ENCODE data around the gene MOB3C.

The MOB3C gene

DNA sequence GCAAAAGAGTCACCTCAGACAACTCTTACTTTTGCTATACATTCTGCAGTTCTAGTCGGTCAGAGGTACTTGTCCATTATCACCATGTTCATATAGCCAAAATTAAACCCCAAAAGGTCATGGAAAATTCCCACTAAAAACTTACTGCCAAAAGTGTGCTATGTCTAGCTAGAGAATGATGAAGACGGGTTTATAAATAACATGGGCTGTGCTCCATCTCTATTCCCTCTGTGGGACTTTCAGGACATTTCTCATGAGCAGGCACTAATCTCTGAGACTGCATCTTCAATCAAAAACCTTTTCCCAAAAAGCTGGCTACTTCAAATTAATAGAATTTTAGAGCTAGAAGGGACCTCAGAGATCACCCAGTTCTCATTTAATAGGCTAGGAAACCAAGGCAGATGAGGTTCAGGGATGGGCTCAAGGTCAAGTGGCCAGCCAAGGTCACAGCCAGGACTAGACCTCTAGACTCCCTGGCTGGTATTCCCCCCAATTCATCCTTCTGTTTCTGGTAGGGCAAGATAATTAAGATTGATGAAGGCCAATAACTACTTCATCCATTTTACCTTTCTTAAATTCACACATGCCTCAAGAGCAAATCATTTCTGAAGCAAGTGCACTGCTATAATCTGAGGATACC lies 21.0 kb upstream of the MOB3C start:
- DNase-seq, result no peak

DNA sequence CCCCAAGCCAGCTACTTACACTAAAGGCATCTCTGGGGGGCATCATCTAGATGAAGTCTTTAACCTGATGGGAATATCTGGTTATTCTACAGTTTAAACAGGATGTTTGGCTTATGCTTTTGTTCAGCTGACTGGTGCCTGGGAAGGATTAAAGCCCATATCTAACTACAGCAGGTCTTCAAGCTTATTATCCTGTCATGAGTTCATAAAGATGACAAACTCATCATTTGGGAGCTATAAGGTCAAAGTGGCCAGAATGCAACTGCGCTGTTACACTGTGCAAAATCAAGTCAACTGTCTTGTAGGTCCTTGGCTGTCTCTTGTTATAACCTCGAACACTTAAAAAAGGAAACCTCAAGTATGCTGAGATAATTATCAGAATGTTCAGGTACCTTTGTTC lies 18.6 kb upstream of the MOB3C start:
- no peak for DNase-seq

DNA sequence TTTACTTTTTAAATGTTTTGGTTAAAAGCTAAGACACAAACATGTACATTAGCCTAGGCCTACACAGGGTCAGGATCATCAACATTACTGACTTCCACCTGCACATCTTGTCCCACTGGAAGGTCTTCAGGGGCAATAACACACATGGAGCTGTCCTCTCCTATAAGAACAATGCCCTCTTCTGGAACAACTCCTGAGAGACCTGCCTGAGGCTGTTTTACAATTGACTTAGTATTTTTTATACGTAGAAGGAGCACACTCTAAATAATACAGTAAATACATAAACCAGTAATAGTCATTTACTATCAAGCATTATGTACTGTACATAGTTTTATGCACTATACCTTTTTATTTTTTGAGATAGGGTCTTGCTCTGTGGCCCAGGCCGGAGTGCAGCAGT lies 14.1 kb upstream of the MOB3C start:
- no peak for DNase-seq

DNA sequence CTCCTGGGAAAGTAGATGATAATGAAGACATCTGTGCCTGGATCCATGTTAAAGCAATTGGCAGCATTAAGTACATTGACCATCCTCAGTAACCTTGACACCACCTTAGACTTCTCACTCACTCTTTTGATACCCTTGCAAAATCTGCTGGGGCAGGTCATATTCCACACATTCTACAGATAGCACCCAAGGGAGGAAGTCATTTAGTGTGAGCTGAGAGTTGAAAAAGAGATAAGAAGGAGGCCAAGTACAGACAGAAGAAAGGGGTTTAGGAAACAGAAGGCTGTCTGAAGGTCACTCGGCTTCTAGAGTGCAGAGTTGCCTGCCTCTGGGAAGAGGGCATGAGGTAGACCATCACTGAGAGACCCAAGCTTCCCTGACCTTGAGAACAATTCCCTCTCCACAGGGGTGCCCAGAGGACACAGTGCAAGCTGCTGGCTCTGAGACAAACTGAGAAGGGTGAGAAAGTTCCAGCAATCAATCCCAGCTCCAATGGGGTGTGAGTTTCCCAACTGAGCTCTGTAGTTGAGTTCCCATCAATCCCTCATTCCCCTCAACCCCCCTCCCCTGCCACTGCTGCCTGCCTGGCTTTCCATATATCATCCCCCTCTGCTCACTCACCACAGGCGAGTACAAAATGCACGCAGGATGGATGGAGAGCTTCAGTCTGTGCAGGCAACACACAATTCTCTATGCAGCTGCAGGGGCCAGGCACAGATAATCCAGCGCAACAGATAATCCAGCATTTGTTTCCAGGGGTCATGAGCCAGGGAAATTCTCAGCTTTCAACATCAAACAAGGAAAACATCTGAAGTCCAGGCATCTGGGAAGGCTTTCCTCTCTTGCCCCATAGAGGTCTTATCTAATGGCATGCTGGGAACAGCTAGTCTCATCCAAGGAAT lies 7.4 kb upstream of the MOB3C start:
- DNase-seq, result no peak

DNA sequence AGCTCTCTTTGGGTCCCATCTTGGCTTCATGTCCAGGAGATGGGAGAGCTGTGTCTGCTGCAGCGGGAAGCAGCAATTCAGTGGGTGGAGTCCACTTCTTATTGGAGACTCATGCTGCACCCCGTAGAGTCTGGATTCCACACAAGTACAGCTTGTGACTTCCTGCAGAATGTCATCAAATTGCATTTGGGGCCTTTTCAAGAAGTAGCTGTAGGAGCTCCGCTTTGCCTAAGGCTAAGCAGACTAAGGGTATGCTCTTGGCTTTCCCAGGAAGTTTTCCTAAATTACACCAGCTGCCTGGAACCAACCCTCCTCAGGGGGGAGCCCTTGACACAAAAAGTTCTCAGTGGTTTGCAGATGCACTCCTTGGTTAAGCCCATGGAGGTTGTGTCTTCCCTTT lies 5.7 kb upstream of the MOB3C start:
- peak; percentile 28 for DNase-seq

DNA sequence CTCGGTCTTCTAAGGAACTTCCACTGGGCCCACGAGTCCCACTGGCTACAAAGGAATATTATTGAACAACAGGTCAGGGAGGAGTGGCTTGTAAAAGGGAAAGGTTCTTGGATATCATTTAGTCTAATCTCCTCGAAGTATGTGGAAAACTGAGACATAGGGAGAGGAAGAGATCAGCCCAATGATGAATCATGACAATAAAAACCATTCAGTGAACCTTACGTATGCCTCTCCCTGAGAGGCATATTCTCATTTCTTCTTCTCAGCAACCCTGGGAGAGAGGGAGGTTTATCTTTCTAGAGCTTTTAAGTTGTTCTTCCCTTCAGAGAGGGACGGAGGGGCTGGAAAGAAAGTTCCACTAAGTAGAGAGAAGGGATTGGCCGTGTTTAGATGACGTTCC lies 5.3 kb upstream of the MOB3C start:
- no peak for DNase-seq

DNA sequence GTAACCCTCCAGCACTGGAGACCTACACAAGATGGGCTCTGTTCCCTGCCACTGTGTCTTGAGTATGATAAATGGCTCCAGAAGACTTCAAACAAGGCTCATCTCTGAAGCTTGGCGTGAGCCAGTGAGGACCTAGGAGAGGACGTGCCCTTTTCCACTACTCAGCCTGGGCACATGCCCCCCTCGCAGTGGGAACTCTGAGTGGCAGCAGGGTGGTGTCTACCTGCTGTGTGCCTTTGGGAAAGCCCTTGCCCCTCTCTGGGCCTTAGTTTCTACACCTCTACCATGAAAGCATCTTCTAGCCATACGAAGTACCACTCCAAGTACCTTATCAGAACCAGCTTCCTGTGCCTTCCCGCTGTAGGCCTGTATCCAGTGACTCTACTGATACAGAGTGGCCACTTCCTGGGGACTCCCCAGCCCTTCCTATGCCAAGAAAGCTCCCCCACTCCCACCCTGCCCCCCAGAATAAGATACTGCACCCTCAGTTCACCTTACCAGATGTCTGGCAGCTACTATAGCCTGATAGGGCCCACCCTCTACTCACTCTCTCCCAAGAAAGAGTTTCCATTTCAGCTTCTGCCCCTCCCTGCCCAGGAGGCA lies 3.1 kb upstream of the MOB3C start:
- no peak for DNase-seq

DNA sequence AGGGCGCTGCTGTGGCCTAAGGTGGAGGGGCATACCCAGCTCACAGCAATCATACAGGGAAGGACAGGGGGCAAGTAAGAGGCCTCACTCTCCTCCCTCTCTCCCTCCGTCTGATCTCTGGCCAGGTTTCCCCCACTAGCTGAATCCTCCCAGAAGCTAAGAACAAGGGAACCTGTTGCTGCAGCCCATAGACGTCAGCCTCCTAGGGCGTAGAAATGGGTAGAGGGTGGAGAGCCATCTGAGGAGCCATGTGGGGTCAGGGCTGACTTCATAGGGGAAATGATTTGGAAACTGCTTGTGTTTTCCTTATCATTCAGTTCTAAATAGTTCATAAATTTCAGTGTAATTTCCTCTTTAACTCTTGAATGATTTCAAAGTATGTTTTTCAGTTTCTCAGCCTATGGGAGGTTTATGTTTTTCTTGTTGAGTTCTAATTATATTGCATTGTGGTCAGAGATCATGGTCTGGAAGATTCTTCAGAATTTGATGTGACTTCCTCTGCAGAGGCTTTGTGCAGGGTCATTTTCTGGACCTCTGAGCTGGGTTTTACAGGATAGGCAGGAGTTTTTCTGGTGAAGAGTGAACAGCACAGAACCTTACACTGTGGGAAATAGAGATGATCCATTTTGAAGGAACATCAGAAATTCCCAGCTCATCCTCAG lies 2.3 kb upstream of the MOB3C start:
- no peak for DNase-seq

DNA sequence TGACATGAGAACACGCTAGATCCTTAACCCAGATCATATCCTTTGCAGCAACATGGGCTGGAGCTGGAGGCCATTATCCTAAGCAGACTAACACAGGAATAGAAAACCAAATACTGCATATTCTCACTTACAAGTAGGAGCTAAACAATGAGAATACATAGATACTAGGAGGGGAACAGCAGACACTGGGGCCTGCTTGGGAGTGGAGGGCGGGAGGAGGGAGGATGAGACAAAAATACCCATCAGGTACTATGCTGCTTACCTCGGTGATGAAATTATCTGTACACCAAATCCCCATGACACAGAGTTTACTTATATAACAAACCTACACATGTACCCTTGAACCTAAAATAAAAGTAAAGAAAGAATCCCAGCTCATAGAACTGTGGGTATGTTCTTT lies 1.2 kb upstream of the MOB3C start:
- DNase-seq, result no peak

DNA sequence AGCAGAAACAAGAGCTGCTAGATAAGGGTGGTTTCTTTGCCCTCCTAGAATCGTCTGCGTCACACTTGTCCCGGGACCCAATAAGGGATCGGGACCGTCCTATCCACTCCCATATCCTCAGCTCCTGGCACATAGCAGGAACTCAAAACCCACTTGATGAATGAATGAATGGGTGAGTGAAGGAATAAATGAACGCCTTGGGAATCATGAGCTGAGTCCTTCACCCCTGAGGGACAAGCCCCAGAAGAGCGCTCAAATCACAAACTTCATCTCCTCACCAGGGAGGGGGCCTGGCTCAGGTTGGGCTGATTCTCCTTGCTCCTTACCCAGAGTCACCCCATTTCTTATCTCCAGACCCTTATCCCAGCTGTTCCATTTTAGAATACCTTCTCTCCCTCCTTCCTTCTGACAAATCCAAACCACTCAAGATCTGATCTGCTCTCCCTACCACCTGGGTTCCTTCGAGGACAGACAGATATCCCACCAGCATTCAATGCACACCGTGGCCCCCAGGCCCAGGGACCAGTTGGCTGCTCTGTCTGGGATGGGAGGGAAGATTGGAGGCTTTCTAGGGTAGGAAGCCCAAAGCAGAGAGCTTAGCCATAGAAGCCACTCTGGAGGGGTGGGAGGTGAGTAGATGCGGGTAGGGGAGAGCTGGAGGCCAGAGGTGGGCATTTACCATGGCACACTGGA lies 643 bp upstream of the MOB3C start:
- DNase-seq, result no peak

DNA sequence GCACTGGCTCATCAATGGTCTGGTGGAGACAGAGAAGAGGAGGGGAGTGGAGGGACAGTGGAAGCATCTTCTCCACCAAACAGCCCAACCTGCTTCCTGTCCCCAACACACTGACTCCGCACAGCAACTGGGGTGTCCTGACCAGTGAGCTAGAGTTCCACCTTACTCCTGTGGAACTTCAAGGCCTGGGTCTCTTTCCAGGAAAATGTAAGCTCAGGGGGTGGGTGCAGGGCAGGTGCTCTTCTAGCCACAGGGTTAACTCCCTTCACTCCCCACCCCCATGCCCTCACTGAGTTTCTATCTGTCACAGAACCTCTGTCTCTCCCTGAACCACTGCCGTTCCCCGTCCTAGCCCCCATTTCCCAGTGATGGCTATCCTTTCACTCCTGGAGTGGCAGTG lies 876 bp downstream of the MOB3C start:
- DNase-seq, result no peak

DNA sequence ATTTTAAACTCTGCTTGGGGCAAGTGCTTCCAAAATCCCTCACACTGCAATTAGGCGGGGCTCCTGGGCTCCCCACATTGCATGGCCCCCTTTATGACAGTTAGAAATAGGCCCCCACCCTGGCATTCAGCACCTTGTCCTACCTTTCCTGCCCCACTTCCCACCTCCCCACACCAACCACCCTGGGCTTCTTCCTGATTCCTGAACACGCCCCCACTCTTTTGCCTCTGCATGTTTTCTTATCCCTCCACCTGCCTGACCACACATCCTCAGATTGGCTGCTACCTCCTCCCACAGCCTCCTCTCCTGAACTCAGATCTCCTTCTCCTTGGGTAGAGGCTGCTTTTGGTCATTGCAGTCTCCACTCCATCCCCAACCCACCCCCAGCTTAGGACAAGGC lies 1.5 kb downstream of the MOB3C start:
- no peak for DNase-seq

DNA sequence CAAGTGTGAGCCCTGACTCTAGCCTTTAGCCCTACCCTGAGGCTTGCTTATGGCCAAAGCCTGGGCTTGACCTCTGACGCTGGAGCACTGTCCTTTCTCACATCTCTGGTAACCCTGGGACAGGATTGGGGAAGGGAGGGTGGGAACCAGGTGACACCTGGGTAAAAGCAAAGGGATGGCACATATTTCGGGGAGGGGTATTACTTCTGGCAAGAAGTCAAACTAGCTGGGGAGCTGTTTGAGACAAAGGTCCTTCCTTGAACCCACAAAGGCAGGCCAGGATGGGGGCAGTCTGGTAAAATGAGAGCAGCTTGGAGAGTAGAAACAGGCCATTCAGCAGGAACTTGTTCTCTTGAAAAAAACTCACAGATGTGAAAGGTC lies 2.0 kb downstream of the MOB3C start:
- DNase-seq, result no peak

DNA sequence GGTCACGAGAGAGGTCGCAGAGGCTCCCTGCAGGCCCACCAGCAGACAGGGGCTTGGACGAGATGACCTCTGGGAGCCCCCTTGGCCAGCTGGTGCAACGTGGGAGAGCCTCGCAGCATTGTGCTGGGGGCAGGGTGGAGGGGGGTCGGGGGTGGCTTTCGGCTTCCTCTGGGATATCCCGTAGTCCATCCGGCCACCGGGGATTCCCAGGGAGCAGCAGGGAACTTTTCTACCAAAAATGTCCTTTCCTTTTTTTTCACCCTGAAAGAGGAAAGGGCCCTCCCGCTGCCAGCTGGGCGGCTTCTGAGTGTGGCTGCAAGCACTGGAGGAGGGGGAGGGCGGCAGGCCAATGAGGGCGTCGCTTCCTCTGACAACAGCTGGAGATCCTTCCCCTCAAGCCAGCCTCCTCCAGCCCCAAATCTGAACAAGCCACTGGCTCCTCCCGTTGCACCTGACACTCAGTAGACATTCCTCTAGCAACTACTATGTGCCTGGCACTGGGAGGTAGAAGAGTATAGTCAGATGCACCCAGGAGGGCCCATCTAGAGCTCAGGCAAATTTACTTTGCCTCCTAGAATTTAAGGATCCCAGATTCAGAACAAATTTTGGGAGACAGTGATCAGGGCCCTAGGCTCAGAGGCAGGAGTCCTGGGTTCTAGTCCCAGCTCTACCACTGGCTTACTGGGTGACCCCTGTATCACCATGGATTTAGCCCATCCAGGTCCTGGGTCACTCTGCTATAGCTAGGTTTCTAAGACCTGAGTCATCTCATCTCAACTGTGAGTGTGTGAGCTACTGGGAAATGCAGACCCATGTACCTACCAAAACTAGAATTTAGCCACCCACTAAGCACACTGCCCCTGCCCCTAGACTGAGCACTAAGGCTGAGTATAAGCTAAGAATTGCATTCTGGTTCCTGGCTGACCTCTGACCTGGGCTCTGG lies 2.7 kb downstream of the MOB3C start:
- DNase-seq, result peak; percentile 48

DNA sequence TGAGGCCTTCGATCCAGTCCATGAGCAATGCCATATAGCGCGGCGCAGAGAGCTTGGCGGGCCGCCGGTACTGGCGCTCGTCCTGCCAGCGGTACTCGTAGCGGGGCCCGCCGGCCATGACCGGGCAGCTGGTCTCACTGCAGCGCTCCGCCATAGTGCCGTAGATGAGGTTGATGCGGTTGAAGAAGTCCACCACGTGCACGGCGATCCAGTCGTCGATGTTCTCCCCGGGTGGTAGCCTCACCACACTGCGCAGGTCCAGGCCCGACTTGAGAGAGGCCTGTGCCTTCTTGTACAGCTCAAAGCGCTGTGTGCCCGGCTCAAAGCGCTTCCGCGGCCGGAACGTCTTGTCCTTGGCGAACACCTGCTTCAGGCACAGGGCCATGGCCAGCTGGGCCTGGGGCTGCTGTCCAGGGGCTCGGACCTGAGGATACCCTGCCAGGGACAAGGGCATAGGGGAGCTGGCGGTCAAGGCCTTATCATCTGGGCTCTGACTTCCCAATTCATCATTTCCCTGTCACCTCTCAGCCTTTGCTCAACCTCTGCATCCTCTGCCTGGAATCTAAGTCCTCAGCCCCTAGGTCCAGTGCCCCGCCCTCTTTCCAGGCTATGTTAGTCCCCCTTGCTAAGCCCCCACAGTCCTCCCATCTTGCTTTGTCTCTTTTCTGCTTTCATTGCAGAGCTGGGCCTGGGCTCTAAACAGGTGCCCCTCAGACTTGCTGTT lies 3.5 kb downstream of the MOB3C start:
- no peak for DNase-seq

DNA sequence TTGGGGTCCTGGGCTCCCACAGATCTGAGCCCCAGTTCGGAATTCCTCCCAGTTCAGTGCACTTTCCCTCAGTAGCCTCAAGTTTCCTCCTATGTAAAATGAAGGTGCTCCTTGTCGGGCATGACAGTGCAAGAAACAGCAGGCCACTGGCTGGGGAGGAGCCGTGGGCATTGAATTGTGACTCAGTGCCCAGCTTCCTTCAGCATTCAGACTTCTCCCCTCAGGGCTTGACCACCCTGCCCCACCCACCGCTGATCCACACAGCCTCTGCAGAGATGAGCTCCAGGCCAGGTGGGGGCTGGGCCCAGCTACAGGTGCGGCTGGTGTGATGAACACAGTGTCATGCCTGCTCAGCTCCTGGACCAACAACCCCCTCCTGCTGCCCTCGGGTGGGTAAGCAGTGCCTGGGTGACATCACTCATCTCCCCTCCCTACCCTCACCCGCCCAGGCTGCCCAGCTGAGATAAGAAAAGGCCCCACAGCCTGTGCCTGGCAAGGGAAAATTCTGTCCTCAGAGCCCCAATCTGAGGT lies 4.9 kb downstream of the MOB3C start:
- no peak for DNase-seq

DNA sequence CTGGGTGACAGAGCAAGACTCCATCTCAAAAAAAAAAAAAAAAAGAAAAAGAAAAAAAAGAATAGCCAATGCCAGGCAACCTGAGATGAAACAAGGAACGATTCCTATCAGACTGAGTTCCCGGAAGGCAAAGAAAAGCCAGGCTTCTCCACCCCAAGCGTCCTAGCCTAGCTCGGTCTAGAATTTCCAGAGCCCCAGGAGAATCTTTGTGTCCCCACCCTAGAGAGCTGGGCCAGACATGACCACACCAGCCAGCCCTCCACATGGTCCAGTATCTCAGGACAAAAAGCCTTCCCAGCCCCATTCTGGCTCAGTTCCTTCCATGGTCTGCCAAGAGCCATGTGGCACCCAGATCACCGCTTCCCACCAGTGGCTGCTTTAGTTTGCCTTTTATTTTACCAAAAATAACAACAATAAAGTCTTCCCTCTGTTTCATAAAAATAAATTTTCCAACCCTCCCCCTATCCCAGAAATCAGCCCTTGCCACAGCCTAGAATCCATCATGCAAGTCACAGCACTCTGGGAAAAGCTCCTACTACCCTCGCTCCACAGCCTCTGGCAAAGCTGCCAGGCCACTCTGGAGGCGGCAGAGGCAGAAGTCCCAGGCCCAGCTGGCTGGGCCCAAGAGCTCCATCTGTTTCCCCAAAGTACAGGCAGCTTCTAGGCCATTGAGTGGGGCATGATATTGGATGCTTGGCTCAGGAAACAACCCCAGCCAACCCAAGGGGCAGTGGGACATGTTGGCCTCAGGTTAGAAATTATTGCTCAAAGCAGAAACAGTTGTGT lies 9.1 kb downstream of the MOB3C start:
- DNase-seq, result no peak

DNA sequence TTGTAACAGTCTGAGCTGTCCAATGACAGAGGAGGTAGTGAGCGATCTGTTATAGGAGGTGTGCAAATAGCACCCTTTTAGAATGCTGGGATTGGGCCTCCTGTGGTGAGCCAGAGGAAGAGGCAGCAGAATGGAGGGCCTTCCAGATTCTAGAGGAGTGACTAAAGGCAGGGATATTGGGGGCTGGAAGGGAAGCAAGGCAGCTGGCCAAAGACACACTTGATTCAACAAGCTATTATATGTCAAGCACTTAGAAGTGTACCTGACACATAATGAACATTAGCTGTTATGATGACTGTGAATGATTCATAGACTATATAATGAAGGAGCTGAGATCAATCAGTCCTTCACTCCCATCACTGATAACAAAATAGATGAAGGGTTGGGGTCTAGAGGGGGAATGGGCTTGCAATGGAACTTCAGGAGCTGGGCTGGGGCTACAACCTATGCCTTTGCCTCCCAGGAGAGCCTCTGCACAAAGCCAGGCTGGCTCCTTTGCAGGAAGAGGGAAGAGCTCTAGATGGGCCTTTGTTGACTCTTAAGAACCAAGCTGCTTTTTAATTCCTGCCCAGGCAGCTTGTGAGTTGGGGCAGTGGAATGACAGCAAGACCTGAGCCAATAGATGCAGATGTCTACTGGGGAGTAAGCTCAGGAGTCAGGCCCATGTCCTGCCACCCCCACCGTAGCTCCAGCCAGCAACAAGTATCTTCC lies 10.2 kb downstream of the MOB3C start:
- peak; percentile 29 for DNase-seq

DNA sequence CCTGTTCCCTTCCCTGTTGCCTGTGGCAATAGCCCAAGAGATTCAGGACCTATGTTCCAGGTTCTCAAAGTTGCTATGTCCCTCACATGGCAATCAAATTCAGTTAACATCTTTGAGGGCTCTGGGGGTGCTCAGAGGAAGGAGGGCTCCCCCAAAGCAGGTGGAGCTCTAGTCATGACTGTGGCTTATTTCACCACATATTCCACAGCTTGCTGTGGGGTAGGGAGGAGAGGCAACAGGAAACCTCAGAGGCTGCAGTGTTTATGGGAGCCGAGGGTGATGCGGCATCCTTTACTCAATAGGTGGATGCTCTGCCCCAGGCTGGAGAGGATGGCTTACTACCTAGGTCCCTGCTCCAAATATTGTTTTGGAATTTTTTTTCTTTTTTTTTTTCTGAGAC lies 11.4 kb downstream of the MOB3C start:
- DNase-seq, result no peak
